ENCODE measurements around the gene PIK3R5. TPM values are rescaled to one million over a fixed set of nuclear protein-coding genes. Genes with fewer than 3 reads are reported as not detected.
A peak's percentile ranks its signal among the peaks of the same experiment; 100 is the strongest.
"Not testable (repeated sequence)": the region's sequence is repeated elsewhere in the genome, so short reads cannot be mapped to it uniquely, and the experiment has no call there.

The PIK3R5 gene
- total and polyA plus RNA-seq, 8 donors, result 0.69 to 6.8 (median 1.7) TPM

DNA sequence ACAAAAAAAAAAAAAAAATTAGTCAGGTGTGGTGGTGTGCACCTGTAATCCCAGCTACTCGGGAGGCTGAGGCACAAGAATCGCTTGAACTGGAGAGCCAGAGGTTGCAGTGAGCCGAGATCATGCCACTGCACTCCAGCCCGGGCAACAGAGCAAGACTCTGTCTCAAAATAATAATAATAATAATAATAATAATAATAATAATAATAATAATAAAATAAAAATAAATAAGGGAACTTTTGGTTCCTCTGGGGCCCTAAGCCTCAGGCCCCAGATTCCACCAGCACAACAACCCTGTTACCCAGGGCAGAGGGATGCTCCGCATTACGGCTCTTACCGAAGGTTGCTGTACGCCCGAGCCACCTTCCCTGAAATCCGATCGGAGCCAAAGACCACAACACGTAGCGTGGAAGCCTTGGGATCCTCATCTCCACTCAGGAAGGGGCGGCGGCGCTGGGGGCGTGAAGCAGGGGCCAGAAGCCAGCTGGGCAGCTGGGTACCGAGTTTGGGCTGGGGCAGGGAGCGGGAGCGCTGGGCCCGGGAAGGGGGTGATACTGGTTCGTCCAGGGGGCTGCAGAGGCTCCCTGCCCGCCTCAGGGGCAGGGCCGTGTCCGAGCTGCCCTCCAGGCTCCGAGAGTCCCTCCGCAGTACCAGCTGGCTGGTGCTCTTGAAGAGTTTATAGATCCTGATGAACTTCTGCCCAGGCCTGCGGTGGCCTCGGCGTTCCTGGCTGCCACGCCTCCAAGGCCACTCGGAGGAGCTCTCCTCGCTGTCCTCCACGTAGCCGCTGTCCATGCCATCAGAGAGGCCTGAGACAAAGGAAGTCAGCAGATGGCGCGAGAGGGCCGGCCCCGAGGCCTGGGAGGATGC is 77.4 kb downstream of the PIK3R5 start:
- Histone ChIP-seq H3K36me3 (no peaks in the 10 kb centered on the region), H3K27ac (no peak overlapping the region), H3K9me3 (no peaks in the 10 kb centered on the region), H3K4me3 (no peak overlapping the region), H3K4me1 (no peaks in the 10 kb centered on the region), H3K27me3 (no peaks in the 10 kb centered on the region)
- 60 to 62% methylated on average over 39 of the region's 39 CpGs for WGBS, 2 donors
- DNase-seq (no peak), FAIRE-seq (no peak), ATAC-seq (peak in 3 of 4 donors; percentile 48 to 67 (median 48))
- TF ChIP-seq, protein P1, sequence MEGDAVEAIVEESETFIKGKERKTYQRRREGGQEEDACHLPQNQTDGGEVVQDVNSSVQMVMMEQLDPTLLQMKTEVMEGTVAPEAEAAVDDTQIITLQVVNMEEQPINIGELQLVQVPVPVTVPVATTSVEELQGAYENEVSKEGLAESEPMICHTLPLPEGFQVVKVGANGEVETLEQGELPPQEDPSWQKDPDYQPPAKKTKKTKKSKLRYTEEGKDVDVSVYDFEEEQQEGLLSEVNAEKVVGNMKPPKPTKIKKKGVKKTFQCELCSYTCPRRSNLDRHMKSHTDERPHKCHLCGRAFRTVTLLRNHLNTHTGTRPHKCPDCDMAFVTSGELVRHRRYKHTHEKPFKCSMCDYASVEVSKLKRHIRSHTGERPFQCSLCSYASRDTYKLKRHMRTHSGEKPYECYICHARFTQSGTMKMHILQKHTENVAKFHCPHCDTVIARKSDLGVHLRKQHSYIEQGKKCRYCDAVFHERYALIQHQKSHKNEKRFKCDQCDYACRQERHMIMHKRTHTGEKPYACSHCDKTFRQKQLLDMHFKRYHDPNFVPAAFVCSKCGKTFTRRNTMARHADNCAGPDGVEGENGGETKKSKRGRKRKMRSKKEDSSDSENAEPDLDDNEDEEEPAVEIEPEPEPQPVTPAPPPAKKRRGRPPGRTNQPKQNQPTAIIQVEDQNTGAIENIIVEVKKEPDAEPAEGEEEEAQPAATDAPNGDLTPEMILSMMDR (IDR thresholded peaks at IDR 0.05), result no peak
- intact Hi-C loops (cut with DNase I), result no loop called here

DNA sequence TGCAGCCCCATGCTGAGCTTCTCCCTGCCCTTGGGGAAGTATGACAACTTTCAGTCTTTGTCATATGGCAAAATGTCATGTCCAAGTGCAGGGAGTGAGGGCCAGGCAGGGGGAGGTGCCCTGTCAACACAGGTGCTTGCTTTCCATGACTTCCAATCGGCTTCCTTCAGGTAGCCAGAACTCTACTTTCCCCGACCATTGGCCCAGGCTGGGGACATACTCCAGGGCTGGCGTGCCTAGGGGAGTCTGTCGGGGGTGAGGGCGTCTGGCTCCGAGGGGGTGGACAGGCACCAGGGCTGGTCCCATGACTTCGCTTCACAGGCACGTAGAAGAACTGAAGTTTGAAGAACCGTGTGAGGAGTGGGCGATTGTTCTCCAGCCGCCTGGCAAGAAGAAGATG is 78.2 kb downstream of the PIK3R5 start:
- DNase-seq, result no peak
- Histone ChIP-seq H3K4me3 (no peak overlapping the region), H3K9me3 (no peaks in the 10 kb centered on the region), H3K27me3 (no peaks in the 10 kb centered on the region), H3K36me3 (no peaks in the 10 kb centered on the region), H3K27ac (no peak overlapping the region), H3K4me1 (no peaks in the 10 kb centered on the region)
- no peak for FAIRE-seq
- TF ChIP-seq, protein P1 (IDR thresholded peaks at IDR 0.05), result no peak
- no peak for ATAC-seq
- 85 to 86% methylated on average over 11 of the region's 11 CpGs for WGBS, 2 donors
- intact Hi-C loops (cut with DNase I), result no loop called here

DNA sequence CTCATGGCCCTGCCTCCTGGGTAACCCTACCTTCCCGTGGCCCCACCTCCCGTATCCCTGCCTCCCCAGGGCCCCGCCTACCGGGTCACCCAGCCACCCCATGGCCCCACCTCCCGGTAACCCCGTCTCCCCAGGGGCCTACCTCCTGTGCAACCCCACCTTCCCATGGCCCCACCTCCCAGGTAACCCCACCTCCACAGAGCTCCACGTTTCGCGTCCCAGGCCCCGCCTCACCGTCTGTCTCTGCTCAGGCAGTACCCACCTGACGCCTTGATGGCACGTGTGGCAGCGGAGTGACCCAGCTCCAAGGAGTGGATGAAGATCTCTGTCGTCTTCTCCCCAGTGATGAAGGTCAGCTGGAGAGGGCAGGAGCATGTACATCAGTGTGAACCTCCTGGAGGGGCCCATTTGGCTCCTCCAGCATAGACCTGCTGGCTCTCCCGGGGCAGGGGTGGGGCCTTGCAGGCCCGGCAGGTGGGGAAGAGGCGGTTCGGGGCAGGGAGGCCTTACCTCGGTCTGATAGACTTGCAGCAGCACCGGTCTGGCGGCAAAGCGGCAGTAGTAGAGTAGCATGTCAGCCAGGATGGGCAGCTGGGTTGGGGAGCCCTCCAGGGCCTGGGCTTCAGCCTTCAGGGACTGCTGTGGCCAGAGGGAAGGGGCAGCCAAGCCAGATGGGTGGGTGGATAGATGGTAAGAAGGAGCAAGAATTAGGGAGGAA is 79.4 kb downstream of the PIK3R5 start:
- WGBS, 2 donors, result 82 to 86% methylated on average over 23 of the region's 23 CpGs
- no peak overlapping the region for H3K27ac ChIP-seq
- no peaks in the 10 kb centered on the region for H3K27me3 ChIP-seq
- no peaks in the 10 kb centered on the region for H3K36me3 ChIP-seq
- H3K4me3 ChIP-seq, result no peak overlapping the region
- ATAC-seq (peak in 1 of 4 donors; percentile 43), FAIRE-seq (no peak), DNase-seq (no peak)
- intact Hi-C loops (cut with DNase I), result no loop called here
- TF ChIP-seq, protein P1 (IDR thresholded peaks at IDR 0.05), result no peak
- H3K4me1 ChIP-seq, result no peaks in the 10 kb centered on the region
- no peaks in the 10 kb centered on the region for H3K9me3 ChIP-seq

DNA sequence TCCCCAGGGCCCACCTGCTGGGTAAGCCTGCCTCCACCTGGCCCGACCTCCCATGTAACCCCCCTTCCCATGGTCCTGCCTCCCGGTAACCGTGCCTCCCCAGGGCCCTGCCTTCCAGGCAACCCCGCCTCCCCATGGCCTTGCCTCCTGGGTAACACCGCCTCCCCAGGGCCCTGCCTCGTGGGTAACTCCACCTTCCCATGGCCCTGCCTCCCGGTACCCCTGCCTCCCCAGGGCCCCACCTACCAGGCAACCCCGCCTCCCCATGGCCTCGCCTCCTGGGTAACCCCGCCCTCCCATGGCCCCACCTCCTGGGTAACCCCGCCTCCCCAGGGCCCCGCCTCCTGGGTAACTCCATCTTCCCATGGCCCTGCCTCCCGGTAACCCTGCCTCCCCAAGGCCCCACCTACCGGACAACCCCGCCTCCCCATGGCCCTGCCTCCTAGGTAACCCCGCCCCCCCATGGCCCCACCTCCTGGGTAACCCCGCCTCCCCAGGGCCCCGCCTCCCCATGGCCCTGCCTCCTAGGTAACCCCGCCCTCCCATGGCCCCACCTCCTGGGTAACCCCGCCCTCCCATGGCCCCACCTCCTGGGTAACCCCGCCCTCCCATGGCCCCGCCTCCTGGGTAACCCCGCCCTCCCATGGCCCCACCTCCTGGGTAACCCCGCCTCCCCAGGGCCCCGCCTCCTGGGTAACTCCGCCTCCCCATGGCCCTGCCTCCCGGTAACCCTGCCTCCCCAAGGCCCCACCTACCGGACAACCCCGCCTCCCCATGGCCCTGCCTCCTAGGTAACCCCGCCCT is 80.1 kb downstream of the PIK3R5 start:
- FAIRE-seq; DNase-seq; H3K9me3 ChIP-seq; H3K4me1 ChIP-seq; H3K36me3 ChIP-seq; intact Hi-C loops (cut with DNase I); H3K4me3 ChIP-seq; H3K27ac ChIP-seq; H3K27me3 ChIP-seq: not testable (repeated sequence)
- 60 to 70% methylated on average over 20 to 30 of the region's 30 CpGs for WGBS, 2 donors
- ATAC-seq, result peak in 1 of 4 donors; percentile 24

DNA sequence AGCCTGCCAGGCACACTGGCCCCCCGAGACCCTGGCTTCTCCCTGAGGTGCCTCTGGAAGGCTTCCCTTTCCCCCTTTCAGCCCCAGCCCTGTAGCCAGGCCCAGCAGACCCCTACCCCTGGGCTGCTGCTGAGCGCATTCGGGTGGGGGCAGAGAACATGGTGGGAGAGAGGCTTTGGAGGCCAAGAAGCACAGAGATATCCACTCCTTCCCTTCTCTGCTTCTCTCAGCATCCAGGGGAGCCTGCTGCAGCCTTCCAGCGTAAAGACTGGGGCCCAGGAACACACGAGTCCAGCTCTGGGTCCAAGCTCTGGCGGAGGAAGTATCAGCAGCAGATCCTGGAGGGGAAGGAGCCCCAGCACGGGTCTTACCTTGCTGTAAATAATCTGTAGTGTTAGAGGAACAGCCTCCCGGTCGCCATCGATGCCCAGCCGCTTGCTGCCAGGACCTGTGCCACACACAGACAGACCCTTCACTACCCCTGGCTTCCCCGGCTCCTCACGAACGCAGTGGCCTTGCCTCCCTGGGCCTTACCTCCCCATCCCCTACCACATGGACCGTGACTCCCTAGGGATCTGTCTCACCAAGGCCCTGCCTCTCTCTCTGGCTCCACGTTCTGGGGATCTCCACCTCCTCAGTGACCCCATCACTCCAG is 81.0 kb downstream of the PIK3R5 start:
- no peak for ATAC-seq
- no peak overlapping the region for H3K4me3 ChIP-seq
- no peak for FAIRE-seq
- no peaks in the 10 kb centered on the region for H3K36me3 ChIP-seq
- intact Hi-C loops (cut with DNase I), result no loop called here
- no peaks in the 10 kb centered on the region for H3K4me1 ChIP-seq
- no peak overlapping the region for H3K27ac ChIP-seq
- WGBS, 2 donors, result 82 to 90% methylated on average over 16 of the region's 16 CpGs
- no peak for DNase-seq
- no peaks in the 10 kb centered on the region for H3K27me3 ChIP-seq
- TF ChIP-seq, protein P1 (IDR thresholded peaks at IDR 0.05), result no peak
- no peaks in the 10 kb centered on the region for H3K9me3 ChIP-seq

Data from pancreas (tissue), 10 donors.